HG02852 (cell line): Measurements from ENCODE around the gene PDE3A.

Experiments used
- ATAC-seq: cut with Tn5 transposase; IDR thresholded peaks from one replicate; pipeline ENCODE4 v1.9.1; 2021; ENCODE audit warnings: mild to moderate bottlenecking, moderate library complexity; ENCODE audit not compliant: unreplicated experiment

The PDE3A gene

DNA sequence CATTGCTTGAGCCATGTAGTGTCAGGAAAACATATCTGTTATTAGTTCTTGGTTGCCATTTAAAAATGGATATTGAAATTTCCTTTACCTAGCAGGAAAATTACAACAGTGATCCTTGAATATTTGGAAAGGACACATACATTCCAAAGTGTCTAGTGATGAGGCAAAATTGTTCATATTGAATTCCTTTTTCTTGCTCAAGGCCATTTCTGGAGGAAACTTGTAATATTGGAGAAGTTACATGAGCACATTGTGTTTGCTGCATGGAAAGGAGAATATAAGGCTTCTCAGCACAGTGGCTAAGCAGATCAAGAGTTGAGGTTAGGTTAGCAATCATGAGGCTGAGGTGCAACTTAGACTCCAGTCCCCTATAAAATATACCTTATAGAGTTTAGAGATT, 121.9 kb downstream of the PDE3A start:
- no peak for ATAC-seq

DNA sequence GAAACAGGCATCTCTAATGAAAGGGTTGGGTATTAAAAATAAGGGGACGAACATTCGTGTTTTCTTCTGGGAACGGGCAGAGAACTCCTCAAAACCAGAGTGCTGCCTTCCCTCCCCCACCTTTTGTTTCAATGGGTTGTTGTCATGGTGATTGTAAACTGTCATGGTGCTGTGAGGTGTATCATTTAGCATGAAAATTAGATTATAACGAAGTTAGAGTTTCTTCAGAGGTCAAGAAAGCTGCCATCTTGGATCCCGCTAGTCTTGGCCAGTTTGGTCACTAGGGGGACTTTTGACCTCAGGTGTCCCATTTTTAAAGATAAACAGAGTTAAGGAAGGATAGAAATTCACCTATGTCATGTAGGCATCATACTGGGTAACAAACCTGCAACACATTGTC, 123.0 kb downstream of the PDE3A start:
- ATAC-seq = no peak

DNA sequence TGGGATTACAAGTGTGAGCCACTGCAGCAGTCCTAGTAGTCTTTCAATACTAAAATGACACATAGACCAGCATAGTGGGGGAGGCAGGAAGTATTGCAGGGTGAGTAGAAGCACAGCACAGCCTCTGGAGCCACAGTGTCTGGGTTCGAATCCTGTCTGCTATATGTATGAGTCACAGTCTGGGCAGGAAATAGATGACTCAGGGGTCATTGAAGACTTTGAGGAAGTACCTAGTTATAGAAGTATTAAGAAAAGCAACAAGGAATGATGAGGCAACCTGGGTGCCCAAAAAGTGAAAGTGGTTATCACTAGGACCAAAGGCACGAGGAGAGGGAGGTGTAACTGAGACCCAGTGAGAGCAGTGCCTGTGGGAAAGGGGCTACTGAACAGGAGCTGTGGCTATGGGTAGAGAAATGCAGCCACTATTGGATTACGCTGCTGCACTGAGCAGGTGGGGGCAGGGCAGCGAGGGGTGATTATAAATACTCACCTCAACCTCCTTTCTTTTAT, 124.0 kb downstream of the PDE3A start:
- ATAC-seq = no peak

DNA sequence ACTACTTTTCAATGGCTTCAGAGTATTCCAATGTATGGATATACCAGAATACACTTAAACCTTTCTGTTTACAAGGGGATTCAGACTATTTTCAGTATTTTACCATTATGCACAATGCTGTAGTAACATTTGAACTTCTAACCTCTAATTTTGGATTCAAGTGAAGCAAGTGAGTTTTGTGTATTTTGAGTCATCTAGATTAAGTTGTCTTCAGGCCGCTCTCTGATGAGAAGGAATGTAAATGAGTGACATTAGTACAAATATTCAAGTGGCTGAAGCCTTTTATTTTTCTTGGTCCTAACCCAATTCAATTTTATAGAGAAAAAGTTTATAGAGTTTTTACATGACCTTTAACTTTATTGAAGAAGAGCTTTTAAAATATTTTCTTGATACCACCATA, 125.6 kb downstream of the PDE3A start:
- ATAC-seq = no peak

DNA sequence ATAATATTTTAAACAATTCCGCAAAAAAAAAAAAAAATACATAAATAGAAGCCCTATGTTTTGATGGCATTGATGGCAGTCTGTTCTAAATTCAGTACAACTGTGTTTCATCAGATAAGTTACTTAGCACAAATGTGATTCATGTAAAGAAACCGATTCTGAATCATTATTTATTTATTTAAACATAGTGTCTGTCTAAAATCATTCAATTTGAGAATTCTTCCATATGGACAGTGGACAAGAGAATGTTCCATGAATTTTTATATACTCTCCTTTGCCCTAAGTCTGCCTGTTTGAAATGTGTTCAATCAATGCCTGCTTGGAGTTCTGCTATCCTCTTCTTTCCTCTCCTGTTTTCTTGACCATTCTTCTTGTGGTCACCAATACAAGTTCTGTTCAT, 126.5 kb downstream of the PDE3A start:
- ATAC-seq = no peak

DNA sequence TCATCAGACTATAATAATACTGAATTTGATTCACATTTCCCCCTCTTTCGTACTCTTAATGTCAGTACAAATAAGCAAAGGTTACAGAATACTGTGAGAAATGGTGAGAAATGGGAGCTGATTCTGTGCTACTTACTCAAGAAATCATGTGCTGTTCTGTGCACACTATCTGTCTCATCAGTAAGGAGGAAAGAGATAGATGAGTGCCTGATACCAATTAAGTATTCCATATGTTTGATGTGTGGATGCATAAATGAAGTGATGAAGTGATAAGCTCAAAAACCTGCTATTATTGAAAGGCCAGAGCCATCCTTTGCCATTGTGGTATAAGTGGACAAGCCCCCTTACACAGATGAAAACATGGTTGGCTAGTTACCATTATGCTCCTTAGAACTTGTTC, 127.7 kb downstream of the PDE3A start:
- no peak for ATAC-seq

DNA sequence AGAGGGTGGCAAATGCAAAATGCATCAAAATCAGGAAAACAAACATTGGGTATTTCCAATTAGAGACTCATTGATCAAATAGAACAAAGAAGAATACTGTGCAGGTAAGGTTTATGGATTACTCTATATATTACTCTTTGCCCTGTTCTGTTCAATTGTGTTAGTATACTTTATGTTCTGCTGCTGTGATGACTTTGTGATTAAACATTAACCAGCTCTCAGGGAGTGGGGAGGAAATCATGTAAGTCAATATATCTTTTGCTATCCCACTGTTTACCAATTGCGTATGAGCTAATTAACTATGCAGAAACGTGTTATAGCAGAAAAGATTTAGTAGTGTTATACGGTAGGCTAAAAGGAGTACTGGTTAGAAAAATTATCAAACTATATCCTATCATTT, 129.4 kb downstream of the PDE3A start:
- no peak for ATAC-seq

DNA sequence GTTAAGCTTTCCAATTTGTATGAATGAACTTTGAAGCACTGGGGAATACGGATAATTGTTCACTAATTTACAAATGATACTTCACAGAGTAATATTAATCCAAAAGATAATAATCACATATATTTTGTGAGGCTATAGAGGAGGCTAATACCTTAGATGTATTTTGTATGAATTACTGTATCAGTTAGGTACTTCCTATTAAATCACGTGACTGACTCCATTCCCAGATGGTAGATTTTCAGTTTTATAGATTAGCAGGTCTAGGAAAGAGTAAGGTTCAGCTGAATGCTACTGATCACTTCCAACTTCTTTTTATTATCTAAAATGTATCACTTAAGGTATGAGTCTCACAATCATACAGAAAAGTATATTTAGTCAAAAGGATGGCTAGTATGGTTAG, 133.6 kb downstream of the PDE3A start:
- ATAC-seq = no peak

DNA sequence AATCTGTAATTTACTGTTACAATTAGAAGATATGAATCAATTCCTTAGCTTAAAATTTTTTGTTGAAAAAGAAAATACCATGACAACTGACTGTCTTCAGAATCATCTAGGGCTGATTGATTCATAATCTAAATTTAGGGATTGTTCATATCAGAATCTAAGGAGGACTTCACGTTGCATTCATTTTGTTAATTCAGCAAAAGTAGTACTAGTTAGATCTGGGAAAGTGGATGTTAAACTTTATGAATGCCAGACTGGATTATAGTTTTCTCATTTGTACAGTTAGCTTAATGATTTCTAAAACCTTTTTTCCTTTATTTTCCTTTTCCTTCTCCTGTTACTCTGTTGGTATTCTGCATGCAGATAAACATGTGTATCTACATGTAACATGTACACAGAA, 135.5 kb downstream of the PDE3A start:
- ATAC-seq = no peak

DNA sequence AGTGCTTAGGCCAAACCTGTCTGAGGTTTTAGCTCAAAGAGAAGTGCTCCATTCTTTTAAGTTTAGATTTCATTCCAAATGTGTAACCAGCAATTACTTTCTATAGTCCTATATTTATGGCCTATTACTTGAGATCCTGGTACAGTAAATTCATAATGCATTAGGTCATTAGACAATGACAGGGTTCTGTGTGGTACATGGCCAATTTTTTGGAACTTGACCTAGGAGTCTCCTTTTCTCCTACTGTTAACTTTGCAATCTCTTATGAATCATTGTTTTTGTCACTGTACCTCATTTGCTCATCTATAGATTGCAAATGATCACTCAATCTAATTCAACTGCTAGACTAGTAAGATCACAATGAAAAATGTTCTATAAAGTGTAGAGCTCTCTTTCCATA, 136.7 kb downstream of the PDE3A start:
- ATAC-seq = no peak

DNA sequence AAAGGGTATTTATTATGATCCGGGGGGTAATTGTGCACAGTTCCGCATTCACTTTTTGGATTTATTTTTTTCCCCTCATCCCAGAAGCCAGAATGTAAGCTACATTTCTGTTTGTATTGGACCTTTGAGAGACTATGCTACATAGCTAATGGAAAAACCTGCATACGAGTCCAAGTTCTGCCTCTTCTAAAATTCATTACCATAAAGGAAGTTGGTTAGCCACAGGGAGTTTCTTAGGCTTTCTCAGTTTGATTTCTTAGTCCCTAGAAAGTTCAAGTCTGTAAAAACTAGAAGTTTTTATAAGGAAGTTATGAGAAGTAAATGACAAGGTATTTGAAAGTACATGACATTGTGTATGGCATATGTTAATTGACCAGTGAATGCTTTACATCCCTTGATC, 138.7 kb downstream of the PDE3A start:
- no peak for ATAC-seq

DNA sequence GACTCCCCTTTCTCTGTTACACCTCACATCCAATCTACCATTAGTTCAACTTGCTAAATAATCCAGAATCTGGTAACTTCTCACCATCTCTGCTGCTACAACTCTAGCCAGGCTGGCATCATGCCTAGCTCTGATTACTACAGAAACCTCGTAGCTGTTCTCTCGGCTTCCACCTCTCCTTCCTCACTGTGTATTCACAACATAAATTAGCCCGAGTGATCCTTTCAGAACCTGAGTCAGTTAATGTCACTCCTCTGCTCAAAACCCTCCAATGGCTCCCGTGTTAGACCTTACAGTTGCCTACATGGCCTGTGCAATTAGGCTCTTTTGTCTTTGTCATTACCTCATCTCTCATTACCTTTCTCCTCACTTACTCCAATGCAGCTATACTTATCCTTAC, 139.4 kb downstream of the PDE3A start:
- ATAC-seq = no peak

DNA sequence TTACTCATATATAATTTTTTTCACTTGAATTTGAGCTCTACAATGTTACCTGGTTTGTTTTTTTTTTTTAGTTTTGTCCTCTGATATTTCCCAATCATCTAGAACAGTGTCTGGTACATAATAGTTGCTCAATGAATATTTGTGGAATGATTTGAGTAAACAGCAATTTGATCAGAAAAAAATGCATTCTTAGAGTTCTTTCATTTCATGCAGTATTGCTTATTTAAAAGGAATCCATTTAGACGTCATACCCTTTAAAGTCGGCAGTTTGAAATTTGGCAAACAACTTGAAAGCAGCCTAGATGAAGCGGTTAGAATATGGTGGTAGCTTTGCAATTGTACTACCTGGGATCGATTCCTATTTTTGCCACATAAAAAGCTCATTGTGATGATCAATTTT, 140.0 kb downstream of the PDE3A start:
- no peak for ATAC-seq

DNA sequence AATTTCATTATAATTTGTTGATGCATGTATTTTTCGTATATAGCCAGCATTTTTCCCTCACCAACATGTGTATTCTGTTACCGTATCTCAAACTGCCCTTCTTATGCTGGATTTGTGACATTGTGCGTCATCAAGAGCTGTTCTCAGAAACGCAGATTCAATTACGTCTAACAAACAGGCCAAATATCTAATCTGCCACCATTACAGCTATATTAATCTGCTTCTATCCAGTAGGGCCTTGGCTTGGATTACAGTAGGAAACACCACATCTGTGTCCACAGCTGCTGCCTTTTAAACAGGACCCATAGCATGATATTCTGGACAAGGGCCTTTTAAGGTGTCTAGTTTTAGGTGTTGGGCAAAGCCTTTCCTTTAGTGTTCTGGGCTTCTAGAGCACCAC, 140.6 kb downstream of the PDE3A start:
- ATAC-seq = no peak

DNA sequence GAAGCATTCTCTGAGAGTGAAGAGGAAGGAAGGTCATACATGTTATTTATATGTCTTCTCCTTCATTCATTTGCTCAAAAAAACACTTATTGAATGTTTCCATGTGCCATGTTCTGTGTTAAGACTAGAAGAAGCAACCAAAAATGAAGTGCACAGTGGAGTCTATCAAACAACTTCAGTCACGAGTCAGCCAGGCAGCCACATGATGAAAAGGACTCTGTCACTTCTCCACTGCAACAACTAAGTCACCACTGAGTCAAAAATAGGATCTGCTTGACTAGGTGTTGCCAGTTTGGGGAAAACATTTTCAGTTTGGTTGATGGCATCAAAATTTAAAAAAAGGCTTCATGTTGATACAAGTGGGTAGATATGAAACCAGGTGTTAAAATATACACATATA, 142.5 kb downstream of the PDE3A start:
- ATAC-seq = no peak

DNA sequence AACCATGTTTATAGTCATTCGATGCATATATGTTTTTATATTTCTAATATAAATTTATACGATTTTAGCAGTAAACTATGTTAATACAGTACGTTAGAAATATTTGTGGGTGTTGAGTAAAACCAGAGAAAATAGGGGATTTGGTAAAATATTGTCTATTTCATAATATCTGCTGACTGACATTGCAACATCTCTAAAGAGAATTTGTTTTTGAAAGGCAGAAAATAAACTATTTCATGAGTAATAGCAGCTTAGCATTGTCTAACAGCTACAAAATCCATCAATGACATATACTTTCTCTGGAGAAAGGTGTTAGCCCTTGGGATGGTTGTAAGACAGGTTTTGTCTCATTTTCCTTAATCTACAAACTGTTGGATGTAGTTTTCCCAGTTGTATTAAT, 144.9 kb downstream of the PDE3A start:
- ATAC-seq = no peak

DNA sequence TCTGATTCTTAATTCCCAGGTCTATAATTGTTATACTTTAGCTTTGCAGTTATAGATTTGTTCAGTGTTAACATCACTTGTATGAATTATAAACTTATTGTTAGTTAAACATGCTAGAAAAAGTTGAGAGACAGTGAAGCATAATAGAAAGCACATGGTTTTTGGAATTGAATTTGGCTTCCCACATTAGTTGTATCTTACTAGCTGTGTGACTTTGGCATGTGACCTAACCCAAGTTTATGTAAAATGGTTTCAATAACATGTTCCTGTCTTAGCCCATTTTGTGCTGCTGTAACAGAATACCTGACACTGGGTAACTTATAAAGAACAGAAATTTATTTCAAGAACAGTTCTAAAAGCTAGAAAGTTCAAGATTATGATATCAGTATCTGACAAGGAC, 146.3 kb downstream of the PDE3A start:
- ATAC-seq = no peak

DNA sequence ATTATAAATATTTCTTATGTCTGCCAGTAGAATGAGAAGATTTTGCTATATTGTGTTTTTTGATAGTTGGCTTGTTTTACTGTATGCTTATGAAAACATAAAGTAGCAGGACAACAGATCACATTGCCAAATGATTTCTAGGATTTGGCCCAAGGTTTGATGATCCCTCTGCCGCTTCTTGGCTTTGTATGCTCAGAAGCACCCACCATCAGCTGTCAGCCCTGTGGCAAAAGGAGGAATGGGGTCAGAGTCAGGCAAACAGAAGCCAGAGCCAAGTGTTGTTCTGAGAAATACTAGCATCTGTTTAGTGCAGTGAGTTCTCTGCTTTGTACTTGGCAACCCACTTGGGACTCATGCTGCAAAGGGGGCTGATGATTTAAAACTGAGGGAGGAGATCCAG, 152.2 kb downstream of the PDE3A start:
- ATAC-seq = no peak

DNA sequence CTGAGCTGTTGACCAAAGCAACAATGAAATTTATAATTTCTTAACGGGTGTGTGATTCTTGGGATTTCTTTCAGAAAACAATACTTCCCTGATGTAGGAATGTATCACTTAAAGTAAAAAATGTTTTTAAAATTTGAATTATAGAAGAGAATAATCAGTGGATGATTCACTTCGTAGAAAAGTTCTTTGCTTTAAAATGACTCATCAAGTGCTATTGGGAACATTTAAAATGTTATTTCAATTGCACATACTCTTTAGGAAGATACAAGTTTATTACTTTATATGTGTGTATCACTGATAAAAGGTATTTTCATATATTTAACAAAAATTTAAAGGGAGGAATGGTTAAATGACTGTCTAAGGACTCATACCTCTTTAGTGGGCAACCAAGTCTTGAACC, 155.3 kb downstream of the PDE3A start:
- no peak for ATAC-seq

DNA sequence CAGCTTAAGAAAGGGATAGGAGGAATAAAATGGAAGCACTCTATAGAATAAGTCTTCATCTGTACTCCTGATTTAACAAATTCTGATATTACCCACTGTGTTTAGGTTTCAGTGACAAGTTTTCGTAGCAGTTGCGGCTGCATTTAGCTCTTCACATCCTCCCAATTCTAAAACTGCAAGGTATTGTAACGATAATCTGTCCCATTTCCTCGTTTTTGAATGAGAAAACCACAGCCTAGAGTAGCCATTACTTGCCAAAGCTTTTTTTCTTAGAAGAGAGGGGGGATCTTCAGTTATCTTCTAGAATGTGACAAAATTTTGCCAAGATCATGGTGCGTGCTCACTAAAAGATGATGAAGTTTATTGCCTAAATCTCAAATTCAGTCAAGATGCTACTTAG, 155.8 kb downstream of the PDE3A start:
- no peak for ATAC-seq

DNA sequence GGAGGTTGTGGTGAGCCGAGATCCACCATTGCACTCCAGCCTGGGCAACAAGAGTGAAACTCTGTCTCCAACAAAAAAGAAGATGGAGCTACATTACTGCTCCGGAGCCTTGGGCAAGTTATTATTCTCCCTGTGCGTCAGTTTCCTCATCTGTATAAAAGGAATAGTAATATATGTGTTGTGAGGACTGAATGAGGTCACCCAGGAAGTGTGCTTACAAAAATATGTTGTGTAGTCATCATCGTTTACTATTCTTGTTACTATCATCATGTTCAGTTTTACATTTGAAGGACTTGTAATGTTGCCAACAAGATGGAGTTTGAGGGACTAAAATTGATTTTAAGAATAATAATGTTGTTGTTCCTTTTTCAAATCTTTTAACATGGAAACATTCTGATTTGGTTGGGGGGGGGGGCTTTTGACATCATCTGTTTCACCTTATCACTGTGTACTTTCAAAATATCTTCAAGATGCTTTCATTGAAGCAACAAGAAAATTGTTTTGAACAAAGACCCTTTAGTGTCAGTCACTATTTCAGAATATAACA, 156.8 kb downstream of the PDE3A start:
- ATAC-seq = no peak

DNA sequence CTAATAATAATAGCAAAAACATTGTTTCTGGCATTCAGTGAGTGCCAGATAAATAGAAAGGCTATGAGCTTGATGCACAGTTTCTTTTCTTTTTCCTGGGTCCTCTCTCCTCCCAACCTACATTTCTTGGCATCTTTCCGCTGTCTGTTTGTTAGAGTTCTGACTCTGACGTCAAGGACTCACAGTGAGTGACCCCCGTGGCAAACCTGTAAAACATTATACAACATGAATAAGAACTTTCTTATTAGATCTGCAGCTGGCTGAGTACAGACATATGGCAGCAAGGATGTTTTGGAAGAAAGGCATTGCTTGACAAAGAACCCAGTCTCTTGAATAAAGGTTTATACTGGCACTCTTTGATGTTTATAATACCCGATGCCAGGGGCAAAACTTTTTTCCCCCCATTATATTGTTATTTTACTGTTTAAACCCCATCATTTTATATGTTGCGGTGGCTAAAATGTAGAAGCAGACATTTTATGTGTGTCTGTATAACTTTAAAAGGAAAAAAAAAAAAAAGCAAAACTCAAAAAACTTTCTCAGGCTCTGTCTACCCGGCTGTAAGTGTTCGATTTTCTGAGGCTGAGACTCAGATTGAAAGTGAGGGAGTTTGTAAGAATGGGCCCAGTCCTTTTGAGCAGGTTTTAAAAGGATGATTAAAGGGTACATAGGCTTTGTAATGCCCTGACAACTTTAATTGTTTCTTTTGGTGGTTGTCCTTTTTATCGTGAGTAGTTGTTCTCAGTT, 159.3 kb downstream of the PDE3A start:
- no peak for ATAC-seq

DNA sequence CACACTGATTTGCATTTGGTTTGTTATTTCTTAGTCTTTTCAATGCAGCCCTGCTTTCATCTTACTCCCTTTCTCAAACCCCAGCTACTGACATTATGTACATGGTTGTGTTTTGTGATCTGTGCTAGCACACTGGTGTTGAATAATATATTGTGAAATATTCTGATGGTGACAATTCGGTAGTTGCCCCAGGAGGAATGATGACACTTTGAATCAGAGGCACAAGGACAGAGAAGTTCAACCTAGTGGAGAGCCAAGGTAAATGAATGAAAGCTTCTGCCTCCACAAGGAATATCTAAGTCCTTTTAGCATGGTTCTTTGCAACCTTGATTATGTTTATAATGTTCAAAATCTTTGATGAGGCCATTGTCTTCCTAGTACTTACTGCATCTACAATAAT, 159.9 kb downstream of the PDE3A start:
- no peak for ATAC-seq
